GM06990 (cell line): ENCODE results near the gene ABCC10.
"Not testable (repeated sequence)": the region's sequence is repeated elsewhere in the genome, so short reads cannot be mapped to it uniquely, and the experiment has no call there.

Experiments used
- DNase-seq: peaks from one replicate; pipeline ENCODE4 v3.0.0-alpha.2; 2011; ENCODE audit not compliant: insufficient read length; ENCODE audit errors: extremely low read depth
- H3K27me3 ChIP-seq: replicated peaks from 2 replicates; pipeline ENCODE4 v1.6.0; 2011; ENCODE audit warnings: low read length; ENCODE audit not compliant: control insufficient read depth, insufficient read depth
- H3K36me3 ChIP-seq: 2 replicates; pipeline ENCODE4 v1.5.1; 2011; ENCODE audit warnings: low read length; ENCODE audit not compliant: control insufficient read depth, insufficient read depth
- H3K4me3 ChIP-seq: replicated peaks from 2 replicates; pipeline ENCODE4 v1.5.1; 2011; ENCODE audit warnings: low read depth, mild to moderate bottlenecking, control low read depth, low read length
- CTCF ChIP-seq: IDR thresholded peaks from 2 replicates; pipeline ENCODE4 v1.5.1; 2011; ENCODE audit warnings: low read length, control low read depth, mild to moderate bottlenecking, inconsistent platforms; ENCODE audit not compliant: insufficient read depth, poor library complexity, severe bottlenecking

The ABCC10 gene

GRCh38 chr6:43461936-43462335 lies 34.6 kb downstream of the ABCC10 start:
- DNase-seq, result no peak
- Histone ChIP-seq H3K36me3 (no peaks in the 10 kb centered on the region), H3K4me3 (no peak overlapping the region), H3K27me3 (no peaks in the 10 kb centered on the region)
- TF ChIP-seq CTCF, result no peak

- no peak for DNase-seq
- H3K4me3 ChIP-seq, result no peak overlapping the region
- no peaks in the 10 kb centered on the region for H3K36me3 ChIP-seq
- H3K27me3 ChIP-seq, result no peaks in the 10 kb centered on the region
- no peak for TF ChIP-seq CTCF
These were observed 37.0 kb downstream of the ABCC10 start for GRCh38 chr6:43464337-43464736.

GRCh38 chr6:43465948-43466347 lies 38.6 kb downstream of the ABCC10 start:
- TF ChIP-seq CTCF, result no peak
- no peaks in the 10 kb centered on the region for H3K36me3 ChIP-seq
- no peaks in the 10 kb centered on the region for H3K27me3 ChIP-seq
- no peak for DNase-seq
- H3K4me3 ChIP-seq, result no peak overlapping the region

DNA sequence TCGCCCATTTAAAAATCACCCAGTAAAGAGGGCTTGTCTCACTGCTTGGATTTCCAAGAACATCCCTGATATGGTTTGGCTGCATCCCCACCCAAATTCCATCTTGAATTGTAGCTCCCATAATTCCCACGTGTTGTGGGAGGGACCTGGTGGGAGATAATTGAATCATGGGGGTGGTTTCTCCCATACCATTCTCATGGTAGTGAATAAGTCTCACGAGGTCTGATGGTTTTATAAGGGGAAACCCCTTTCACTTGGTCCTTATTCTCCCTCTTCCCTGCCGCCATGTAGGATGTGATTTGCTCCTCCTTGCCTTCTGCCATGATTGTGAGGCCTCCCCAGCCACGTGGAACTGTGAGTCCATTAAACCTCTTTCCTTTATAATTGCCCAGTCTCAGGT lies 39.9 kb downstream of the ABCC10 start:
- not testable (repeated sequence) for H3K27me3 ChIP-seq, H3K36me3 ChIP-seq, DNase-seq, H3K4me3 ChIP-seq

DNA sequence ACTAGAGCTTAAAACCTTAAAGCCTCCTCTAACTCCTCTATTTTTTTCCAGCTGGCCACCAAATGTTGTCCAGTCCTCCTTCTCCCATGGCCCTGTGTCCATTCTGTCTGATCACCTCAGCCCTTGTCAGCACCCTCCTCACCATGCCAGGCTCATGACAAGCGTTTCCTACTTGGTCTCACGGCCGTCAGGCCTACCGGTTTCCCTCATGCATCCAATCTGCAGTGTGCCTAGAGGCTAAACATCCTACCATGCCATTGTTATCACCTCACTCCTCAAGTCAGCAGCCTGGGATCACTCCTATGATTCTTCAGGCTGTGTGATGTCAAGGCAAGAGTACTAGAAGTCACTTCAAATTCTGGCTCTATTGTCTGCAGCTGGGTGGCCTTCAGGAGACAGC lies 40.4 kb downstream of the ABCC10 start:
- Histone ChIP-seq H3K36me3 (no peaks in the 10 kb centered on the region), H3K4me3 (no peak overlapping the region), H3K27me3 (no peaks in the 10 kb centered on the region)
- DNase-seq, result no peak
- no peak for TF ChIP-seq CTCF

DNA sequence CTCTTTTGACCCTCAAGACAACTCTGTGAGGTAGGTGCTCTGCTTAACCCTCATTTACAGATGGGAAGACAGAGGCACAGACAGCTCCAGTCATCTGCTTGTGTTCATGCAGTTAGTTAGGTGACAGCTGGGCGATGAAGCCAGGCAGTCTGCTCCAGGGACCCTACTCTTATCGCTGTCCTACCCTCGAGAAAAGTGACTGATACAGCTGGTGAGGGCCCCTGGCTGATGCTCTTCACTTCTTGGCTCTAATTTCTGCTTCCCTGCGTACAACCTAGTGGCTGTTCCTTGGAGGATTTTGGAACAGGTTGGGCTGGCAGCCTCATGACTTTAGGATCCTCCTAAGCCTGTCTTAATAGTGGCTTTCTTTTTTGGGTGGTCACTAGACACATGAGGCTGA lies 40.9 kb downstream of the ABCC10 start:
- no peak overlapping the region for H3K4me3 ChIP-seq
- no peak for DNase-seq
- no peaks in the 10 kb centered on the region for H3K36me3 ChIP-seq
- no peak for TF ChIP-seq CTCF
- no peaks in the 10 kb centered on the region for H3K27me3 ChIP-seq
